ENCODE measurements around the gene YJEFN3.

- TF ChIP-seq POLR2AphosphoS5 (IDR thresholded peaks at IDR 0.05; ENCODE audit: insufficient read depth in 1 of 2, low read depth in 1 of 2), result no peak
- TF ChIP-seq, protein P1, sequence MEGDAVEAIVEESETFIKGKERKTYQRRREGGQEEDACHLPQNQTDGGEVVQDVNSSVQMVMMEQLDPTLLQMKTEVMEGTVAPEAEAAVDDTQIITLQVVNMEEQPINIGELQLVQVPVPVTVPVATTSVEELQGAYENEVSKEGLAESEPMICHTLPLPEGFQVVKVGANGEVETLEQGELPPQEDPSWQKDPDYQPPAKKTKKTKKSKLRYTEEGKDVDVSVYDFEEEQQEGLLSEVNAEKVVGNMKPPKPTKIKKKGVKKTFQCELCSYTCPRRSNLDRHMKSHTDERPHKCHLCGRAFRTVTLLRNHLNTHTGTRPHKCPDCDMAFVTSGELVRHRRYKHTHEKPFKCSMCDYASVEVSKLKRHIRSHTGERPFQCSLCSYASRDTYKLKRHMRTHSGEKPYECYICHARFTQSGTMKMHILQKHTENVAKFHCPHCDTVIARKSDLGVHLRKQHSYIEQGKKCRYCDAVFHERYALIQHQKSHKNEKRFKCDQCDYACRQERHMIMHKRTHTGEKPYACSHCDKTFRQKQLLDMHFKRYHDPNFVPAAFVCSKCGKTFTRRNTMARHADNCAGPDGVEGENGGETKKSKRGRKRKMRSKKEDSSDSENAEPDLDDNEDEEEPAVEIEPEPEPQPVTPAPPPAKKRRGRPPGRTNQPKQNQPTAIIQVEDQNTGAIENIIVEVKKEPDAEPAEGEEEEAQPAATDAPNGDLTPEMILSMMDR (IDR thresholded peaks at IDR 0.05), result no peak
Observed at GRCh38 chr19:19530889-19531288, 2.2 kb downstream of the YJEFN3 start.

All from vagina (tissue), 2 donors.